ENCODE results near the gene FARS2.

The FARS2 gene

DNA sequence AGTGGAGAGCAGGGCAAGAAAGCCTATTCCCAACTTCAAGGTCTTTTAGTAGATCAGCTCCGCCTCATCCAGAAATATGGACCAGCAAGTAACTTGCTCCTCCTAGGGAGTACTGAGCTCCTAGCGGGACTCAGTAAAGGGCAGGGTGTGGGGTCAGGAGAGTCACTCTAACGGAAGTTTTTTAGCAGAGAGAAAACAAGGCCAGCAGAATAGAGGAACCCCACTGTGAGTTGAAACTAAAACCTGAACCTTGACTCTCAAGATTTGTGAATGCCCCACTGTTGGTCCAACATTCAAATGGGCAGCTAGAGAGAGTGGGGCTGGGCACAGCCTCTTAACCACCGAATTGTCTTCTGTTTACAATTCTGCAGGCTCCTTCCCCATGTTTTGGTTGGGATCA, 244.8 kb downstream of the FARS2 start:
- DNase-seq (ENCODE audit: low read depth in 2 of 2) = no peak

DNA sequence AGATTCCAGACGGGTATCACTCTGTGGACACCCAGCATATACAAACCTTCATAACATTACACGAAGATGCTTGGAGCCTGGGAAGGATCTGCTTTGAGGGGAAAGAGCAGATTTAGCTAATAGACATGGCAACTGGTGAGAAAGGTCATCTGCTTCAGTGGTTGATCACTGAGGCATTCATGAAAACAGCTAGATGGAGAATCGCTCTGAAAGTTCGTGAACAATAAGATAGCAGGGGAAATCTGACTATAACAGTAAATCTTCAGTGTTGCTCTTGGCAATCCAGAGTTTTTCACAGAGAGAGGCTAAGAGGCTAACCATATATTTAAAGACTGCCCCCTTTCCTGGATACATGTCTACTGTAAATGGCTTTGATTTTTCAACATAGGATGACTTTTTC, 245.3 kb downstream of the FARS2 start:
- no peak for DNase-seq (ENCODE audit: low read depth in 2 of 2)

DNA sequence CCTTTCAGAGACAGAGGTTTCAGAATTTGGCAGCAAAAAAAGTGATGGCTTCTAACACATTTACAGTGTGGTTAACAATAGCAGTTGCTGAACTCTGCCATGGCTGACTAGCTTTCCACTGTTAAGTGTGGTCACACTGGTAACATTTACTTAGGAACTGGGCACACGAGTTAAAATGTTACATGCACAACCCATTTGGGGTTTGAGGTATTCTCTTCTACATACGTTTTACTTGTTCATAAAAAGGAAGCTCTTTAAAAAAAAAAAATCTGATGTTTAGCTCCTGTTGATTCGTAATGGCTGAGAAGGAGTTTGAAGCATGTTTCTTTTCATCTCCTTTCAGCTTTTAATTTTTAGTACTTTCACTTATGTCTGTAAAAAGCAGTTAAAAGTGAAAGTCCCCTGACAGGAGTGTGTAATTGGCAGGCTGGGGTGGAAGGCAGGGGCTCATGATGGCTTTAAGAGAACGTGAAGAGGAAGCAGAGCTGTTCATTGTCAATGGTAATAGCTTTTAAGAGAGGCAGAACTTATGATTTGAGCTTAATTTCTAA, 245.9 kb downstream of the FARS2 start:
- no peak for DNase-seq (ENCODE audit: low read depth in 2 of 2)

DNA sequence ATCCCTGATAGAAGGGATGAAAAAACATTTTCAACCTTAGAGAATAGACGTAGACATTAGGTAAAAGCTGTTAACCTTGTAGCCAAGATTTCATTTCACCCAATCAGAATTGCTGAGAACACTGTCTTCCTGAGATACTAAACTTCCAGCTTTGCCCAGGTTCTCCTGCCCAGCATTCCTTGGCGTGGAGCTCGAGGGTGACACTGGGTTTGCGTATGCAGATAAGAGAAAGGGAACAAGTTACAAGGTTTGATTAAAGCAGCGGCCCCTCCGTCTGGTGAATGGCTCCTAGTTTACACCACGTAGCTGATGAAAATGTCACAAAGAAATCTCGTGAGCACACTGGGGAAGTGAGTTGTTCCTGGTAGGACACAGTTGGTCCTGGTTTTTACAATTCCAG, 247.8 kb downstream of the FARS2 start:
- DNase-seq (ENCODE audit: low read depth in 2 of 2) = no peak

DNA sequence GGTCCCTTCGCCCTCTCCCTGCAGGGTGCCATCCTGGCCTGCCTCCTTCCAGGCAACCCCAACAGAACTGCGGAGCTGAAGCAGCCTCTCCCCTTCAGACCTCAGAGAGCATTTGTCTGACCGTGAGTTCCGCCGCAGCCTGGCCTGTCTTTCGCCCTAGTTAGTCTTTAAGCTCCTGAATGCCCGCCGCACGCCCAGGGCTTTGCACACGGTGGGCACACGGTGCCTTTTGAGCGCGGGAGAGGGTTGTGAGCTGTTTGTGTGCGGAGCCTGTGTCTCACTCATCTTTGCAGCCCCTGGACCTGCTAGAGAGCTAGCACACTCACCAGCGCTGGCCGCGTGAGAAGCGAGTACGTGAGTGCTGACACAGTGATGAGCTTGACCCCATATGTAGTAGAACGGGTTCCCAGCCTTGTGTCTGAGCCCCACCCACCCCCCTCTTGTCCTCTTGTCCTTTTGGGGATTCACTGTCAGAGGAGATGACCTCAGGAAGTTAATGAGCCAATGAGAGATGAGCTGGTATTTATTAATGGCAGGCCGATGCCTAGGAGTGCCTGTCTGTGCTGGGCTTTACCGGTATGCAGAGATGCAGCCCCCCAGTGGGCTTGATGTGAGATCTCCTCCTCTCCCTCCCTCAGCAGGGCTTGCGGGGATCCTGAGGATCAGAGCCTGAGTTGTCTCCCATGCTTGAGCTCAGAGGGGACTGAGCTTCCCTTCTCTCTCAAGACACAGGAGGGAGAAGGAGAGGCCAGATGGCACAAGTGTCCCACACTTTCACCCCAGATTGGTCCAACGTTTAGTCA, 249.2 kb downstream of the FARS2 start:
- no peak for DNase-seq (ENCODE audit: low read depth in 2 of 2)

DNA sequence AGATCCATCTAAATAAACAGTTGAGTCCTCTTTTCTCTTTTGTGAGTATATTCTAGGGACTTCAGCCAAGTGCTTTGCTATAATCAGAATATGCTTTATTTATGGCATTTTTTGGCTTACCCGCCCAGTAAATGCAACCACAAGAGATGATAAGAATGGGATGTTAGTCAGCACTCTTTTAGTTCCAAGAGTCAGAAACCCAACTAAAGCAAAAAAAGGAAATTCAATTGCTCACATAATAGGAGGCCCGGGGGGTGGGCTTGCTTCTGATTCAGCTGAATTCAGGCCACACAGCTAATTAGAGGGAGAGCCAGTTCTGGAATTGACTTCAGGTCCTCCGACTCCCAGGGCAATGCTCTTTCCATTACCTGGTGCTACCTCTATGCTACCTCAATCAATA, 250.6 kb downstream of the FARS2 start:
- DNase-seq (ENCODE audit: low read depth in 2 of 2) = no peak

DNA sequence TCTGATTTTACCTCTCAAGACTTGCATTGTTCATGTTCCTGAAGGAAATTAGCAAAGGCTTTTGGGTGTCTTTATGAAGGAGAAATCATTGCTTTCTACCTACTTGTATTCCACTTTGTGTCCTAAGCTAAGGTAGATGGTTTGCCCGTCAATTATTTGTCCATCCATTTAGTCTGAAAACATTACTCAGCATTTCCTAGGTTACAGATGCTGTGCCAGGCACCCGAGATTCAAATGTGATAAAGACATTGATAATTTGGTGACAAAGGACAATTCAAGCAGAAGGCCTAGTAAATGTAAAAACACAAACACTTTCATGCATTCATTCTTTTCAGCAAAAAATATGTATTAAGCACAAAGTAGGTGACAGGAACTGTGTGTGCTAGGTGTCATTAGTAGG, 251.1 kb downstream of the FARS2 start:
- DNase-seq (ENCODE audit: low read depth in 2 of 2) = no peak

DNA sequence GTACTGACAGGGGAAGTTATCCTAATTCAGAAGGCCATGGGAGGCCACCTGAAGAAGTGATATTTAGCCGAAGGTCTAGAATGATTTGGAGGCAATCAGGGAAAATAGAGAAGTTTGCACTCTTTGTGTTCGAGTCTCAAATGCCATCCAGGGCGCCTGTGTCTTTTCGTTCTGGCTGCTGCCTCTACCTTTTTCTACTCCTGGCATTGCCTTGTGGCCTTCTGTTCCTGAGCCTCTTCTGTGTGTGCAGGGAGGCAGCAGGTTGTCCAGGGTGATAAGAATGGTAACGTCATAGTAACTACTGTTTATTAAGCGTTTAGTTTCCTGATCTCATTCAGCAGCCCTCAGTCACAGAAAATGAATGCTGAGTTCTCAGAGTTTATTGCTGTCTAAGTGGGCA, 252.1 kb downstream of the FARS2 start:
- DNase-seq (ENCODE audit: low read depth in 2 of 2) = no peak

DNA sequence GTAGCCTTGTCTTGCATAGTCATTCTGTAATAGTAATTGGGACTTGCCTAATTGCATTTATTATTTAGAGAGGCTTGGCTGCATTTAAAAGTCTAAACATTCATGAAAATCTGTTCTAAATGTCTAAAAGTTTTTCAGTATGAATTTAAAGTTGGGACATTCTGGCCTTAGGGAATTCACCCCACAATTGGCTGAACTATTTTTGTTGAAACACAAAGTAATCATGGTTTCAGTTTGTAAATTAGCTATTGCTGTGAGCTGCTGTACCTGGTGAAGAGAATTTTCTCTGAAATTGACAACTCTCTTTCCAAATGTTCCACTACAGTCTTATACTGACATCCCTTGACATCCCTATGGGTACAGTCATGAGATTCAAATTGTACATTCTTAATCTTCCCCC, 253.0 kb downstream of the FARS2 start:
- no peak for DNase-seq (ENCODE audit: low read depth in 2 of 2)

DNA sequence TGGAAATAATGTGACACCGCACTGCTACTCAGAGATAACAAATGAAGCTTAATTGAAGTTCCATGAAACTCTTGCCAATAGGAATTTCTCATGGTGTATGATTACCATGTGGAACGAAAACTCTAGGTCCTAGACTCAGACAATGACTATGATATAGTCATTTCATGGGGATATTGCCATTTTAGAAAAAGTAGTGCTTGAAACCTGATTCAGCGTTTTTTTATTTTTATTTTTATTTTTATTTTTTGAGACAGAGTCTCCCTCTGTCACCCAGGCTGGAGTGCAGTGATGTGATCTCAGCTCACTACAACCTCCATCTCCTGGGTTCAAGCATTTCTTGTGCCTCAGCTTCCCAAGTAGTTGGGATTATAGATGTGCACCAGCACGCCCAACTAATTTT, 253.9 kb downstream of the FARS2 start:
- no peak for DNase-seq (ENCODE audit: low read depth in 2 of 2)

DNA sequence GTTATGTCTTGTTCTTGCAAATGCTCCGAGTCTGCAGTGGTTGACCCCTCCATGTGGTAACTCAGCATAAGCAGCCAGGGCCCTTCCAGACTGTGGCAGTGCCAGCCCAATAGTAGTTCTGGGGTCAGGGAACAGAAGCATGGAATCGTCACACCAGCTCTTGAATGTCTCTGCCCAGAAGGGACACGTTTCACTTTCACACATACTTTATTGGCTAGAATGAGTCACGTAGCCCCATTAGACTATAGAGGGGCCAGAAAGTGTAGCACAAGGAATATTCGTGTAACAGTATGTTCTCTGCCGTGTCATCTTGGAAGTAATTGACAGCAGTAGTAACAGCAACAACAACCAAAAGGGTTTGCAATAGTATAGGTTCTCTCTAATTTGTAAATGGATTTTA, 254.7 kb downstream of the FARS2 start:
- no peak for DNase-seq (ENCODE audit: low read depth in 2 of 2)

DNA sequence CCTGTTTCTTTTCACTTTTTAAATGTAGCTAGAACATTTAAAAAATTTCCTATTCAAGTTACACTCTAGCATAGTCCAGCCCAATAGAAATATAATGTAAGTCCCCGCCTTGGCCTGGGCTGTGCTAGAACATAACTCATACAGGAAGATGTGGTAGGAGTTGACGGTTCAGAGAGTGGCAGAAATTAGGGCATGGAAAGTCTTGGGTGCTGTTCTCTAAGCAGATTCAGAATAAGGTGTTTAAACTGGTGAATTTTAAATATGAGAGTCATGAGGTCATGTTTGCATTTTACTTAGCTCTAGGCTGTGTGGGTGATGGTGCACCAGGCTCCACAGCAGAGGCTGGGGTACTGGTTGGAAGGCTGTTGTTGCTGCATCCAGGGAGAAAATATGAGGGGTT, 256.5 kb downstream of the FARS2 start:
- peak in 1 of 2 donors; percentile 25 for DNase-seq (ENCODE audit: low read depth in 2 of 2)

DNA sequence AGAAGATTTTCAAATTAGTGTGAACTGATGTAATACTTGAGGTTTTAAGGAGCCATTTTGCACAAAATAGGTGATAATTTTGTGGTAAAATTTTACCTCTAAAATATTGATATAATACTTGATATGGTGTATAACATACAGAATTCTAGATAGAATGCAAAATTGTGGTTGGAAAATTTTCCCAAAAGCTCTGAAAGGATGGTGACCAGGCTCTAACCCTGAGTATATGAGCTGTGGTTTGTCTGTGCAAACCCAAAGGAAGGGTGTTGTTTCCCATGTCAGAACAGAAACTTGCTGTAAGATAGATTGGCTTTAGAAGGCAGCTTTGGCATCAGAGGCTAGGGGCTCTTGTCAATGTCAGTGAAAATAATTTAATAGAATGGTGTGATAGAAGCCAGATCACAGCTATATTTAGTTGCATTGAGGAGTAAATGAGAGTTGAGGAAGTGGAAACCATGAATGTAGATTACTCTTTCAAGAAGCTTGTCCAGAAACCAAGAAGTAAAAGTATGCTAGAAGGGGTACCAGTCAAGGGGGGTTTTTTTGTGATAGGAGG, 257.7 kb downstream of the FARS2 start:
- no peak for DNase-seq (ENCODE audit: low read depth in 2 of 2)

DNA sequence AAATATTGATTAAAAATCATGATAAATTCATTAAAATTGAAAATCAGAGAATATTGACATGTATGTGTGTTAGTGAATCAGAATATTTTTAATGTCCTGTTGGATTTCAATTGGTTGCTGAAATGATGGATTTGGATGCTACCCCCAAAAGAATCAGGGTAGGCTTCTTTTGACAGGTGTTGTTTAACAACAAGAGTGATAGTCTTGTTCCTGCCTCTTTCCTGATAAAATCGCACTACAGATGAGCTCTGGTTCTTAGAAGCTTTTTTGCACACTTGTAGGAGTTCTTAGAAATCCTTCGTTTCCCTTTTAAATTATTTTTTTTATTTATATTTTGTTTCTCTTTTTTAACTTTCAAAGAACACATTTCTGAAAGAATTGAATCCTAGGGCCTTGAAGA, 259.5 kb downstream of the FARS2 start:
- DNase-seq (ENCODE audit: low read depth in 2 of 2) = no peak

DNA sequence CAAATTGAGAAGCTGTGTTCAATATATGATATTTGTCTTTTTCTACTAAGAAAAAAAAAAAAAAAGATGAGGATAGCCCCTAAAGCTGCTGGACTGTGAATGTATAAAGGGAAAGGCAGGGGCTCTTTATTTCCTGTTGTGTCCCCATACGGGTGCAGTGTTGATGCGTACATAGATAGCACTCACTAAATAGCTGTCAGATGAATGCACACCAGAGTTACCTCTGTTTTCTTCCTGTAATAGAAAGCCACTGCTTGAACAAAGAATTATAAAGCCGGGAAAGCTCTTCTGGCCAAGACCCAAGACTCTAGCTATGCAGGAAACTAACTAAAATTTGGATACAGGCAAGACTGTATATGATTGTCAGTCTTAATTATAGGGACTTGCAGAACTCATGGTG, 260.0 kb downstream of the FARS2 start:
- DNase-seq (ENCODE audit: low read depth in 2 of 2) = no peak

DNA sequence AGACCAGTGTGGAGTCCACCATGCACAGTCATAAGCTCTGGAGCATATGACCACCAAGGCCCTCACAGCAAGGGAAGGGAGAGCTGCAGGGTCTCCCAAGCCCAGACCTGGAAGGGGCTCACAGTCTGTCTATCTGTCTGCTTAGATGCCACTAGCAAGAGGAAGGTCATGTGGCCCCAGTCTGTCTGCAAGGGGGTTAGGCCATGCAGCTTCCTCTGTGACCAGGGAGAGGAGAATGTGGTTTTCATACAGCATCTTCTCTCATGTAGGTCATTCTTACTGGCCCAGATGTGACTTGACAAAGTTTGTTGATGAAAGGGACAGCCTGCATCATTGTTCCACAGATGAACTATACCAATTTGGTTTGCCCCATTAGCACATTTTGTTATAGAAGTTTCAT, 260.8 kb downstream of the FARS2 start:
- no peak for DNase-seq (ENCODE audit: low read depth in 2 of 2)

DNA sequence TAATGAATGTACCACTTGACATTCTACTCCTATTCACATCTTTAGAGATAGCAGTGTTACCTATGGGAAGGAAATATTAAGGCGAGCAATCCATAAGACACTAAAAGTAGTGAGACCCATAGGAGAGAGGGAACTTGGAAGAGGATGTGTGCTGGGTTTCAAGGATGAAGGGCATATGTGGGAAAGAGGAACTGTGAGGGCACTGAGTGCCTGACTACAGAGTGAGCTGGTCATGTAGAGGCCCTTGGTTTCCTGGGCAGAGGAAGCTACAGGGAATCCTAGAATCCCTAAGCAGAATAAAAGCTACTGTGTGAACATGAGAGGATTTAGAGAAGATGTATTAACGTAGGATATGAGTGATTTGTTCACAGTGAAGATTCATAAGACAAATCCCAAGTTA, 262.8 kb downstream of the FARS2 start:
- no peak for DNase-seq (ENCODE audit: low read depth in 2 of 2)

DNA sequence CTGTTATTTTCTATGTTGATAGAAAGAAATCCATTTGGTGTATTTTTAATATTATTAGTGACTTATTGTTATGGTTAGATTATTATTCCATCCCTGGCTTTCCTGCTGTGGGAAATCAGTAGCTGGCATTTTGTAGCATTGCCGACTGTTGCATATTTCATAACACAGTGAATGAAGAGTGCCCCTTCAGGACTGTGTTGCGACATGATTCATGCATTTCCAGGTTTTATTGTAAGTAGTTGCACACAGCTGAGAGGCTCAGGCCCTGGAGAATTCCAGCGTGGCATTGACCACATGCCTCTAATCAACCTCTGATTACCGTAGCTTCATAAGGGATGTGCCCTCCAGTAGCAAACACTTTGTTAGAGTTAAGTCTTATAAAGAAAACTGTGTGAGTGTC, 263.9 kb downstream of the FARS2 start:
- no peak for DNase-seq (ENCODE audit: low read depth in 2 of 2)

DNA sequence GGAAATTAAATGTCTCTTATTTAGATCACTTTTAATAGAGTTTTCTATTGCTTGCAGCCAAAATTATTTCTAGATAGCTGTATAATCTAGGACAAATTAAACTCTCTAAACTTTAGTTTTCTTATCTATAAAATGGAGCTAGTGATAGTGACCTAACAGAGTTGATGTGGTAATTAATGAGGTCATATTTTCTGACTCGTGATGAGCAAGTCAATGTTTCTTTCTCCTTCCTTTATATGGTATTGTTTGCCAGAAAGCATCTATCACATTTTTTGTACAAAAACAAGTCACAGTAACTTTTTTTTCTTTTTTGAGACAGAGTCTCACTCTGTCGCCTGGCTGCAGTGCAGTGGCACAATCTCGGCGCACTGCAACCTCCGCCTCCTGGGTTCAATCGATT, 267.7 kb downstream of the FARS2 start:
- no peak for DNase-seq (ENCODE audit: low read depth in 2 of 2)

DNA sequence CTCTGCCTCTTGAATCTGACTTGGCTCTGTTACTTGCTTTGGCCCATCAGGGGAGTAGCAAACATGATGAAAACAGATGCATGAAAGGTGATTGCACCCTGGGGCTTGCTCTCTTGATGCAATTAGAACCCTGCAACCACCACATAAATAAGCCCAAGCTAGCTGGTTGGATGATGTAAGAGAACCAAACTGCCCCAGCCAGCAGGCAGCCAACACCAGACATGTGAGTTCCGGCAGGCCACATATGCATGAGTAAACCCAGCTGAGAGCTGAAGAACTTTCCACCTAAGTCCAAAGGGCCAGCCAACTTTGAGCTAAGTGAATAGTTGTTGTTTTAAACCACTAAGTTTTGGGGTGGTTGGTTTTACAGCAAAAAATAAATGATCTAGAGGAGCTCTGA, 268.4 kb downstream of the FARS2 start:
- DNase-seq (ENCODE audit: low read depth in 2 of 2) = no peak

DNA sequence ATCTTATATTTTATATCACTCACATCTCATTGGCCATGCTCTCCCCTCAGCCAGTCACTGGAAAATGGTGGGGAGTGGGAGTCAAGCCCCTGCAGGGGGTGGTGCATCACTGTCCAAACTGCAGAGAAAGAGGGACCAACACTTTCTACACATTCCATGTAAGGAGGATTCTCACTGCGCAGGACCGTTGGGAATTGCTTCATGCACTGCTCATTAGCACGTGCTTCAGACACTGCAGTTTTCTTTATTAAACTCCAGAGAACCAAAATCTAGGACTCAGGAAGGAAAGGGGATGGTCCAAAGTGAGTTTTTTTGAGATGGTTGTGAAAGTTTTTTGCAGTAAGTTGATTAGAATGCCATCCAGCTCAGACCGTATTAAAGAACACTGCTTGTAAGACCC, 269.8 kb downstream of the FARS2 start:
- no peak for DNase-seq (ENCODE audit: low read depth in 2 of 2)

DNA sequence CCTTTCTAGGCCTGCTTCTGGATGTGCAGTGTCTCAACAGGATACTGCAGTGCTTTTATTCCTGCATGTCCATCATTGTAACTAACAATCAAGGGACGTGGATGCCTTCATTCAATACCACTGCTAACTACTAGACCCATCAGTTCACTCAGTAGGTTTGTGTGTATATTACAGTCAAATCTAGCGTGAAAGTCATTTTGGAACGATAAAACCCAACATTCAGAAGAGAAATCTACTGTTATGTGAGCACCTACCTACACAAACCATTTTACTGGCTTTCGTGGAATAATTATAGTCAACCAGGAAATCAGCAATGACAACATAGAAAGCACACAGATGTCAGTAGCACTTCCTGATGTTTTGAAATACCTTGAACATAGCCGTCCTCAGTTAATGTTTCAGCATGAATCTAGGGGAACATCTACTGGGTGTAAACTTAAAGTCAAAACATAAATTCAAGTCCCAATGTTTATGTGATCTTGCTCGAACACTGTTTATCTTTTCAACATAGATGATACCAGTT, 270.6 kb downstream of the FARS2 start:
- DNase-seq (ENCODE audit: low read depth in 2 of 2) = no peak

DNA sequence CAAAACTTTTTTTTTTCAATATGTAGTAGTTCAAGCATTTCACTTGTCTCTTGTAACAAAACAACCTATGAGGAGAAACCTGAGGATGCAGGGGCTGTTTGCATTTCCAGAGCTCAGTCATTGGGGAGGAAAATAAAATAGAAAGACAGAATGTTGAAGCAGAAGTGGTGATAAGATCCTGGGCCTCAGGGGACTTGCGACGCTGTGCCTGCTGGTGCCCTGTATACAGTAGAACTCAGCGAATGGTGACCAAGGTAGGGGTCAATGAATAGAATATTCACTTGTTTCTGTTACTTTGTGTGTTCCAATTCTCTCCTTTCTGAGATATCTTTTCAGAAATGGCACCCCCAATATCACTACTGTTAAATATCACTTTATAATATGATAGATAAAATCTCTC, 271.6 kb downstream of the FARS2 start:
- no peak for DNase-seq (ENCODE audit: low read depth in 2 of 2)
